Left kidney (tissue), 8 donors: ENCODE data around the gene ZBTB8OS. TPM values are rescaled to one million over a fixed set of nuclear protein-coding genes. Genes with fewer than 3 reads are reported as not detected.
A peak's percentile ranks its signal among the peaks of the same experiment; 100 is the strongest.
"Not testable (repeated sequence)": the region's sequence is repeated elsewhere in the genome, so short reads cannot be mapped to it uniquely, and the experiment has no call there.

Experiments
- DNase-seq: peaks from one replicate; pipeline ENCODE4 v3.0.0-alpha.2; 2013
- long read RNA-seq, 8 donors: transcript quantifications; one replicate each; lab custom pipeline, GENCODE V29; 2026
- polyA plus RNA-seq: library from polyadenylated mRNA; unstranded; fragments of 120-200 nt; gene quantifications from one replicate; pipeline ENCODE4 v1.2.1, GENCODE V29; 2013; ENCODE audit not compliant: insufficient read length

ZBTB8OS gene
- polyA plus RNA-seq = 47.5 TPM
- long read RNA-seq, donor 1, partial matches to known transcripts = 0 of 8 reads
- long read RNA-seq, donor 1, other reads (novel, unspliced or antisense) = 0 of 8 reads
- long read RNA-seq, donor 2, partial matches to known transcripts = 345 of 351 reads
- long read RNA-seq, donor 2, other reads (novel, unspliced or antisense) = 0 of 351 reads
- long read RNA-seq, donor 3, partial matches to known transcripts = 11 of 23 reads
- long read RNA-seq, donor 3, other reads (novel, unspliced or antisense) = 0 of 23 reads
- long read RNA-seq, donor 4, partial matches to known transcripts = 0 of 2 reads
- long read RNA-seq, donor 4, other reads (novel, unspliced or antisense) = 0 of 2 reads
- long read RNA-seq, donor 5, transcript ZBTB8OS-208 (7 exons, 1,601 nt) = major isoform, 13 of 485 reads
- long read RNA-seq, donor 5, partial matches to known transcripts = 453 of 485 reads
- long read RNA-seq, donor 5, other reads (novel, unspliced or antisense) = 14 of 485 reads
- long read RNA-seq, donor 6, transcript ZBTB8OS-208 (7 exons, 1,601 nt) = major isoform, 7 of 159 reads
- long read RNA-seq, donor 6, partial matches to known transcripts = 144 of 159 reads
- long read RNA-seq, donor 6, other reads (novel, unspliced or antisense) = 0 of 159 reads
- long read RNA-seq, donor 7, transcript ZBTB8OS-204 (6 exons, 514 nt) = major isoform, 5 of 204 reads
- long read RNA-seq, donor 7, transcript ZBTB8OS-208 (7 exons, 1,601 nt) = major isoform, 5 of 204 reads
- long read RNA-seq, donor 7, partial matches to known transcripts = 65 of 204 reads
- long read RNA-seq, donor 7, other reads (novel, unspliced or antisense) = 125 of 204 reads
- long read RNA-seq, donor 8, partial matches to known transcripts = 0 of 7 reads
- long read RNA-seq, donor 8, other reads (novel, unspliced or antisense) = 0 of 7 reads

DNA sequence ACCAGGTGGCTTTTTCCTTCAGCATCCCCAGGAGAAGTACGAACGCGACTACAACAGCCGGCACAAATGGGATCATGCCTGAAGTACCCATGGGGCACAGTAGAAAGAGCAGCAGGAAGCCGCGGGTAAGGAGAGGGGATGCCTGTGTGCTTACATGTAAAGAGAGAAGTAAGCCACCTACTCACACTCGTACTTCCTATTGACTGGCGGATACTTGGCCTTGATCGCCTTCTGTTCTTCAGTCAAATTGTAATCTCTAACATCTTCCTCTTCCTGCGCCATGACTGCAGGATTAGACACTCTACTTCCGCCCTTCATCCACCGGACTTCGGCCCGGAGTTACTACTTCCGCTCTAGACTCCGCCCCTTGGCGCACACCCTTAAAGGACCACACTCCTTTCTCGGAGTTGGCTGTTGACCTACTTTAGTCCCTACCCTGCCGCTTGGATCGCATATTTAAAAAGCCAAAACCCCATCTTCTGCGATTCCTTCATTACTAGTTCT, at the start of gene ZBTB8OS:
Gene ZBTB8OS, minus strand, starts transcription at position 303 of the 504 bp plus-strand sequence. Its CDS starts 21 bp downstream, at position 282.
- DNase-seq = peak; percentile 92

GRCh38 chr1:32696996-32697395, 46.6 kb upstream of the ZBTB8OS start:
- DNase-seq = not testable (repeated sequence)

DNA sequence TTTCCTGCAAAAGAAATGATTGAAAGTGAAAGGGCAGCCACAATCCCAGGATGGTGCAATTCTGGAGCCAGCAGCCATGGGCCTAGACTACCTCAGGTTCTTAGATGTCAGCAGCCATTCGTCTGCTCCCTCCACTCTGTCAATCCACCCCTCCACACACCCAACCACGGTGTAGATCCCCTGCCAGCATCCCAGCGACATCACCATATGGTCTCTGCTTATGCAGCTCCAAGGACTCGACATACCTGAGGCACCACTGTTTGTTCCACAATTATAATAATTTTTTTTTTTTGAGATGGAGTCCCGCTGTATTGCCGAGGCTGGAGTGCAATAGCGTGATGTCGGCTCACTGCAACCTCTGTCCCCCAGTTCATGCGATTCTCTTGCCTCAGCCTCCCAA, 45.7 kb upstream of the ZBTB8OS start:
- no peak for DNase-seq

- no peak for DNase-seq
These were observed 45.0 kb upstream of the ZBTB8OS start for GRCh38 chr1:32695098-32695904.

GRCh38 chr1:32693455-32694174, 43.3 kb upstream of the ZBTB8OS start:
- DNase-seq = no peak

DNA sequence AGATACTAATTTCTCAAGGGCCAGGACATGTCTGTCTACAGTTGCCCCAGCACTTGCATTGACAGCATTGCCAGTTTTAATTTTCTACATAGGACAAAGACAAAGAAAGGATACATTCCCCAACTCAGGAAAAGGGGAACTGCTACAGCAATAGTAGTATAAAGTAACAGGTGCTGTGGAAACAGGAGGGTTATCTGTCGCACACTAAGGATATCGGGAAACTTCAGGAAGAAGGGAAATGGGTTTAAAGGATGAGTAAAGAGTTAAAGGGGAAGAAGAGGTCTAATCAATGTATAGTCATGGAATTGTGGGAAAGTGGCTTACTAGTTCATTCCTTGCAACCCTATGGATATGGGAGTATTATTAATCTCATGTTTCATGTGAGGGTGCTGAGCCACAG, 36.0 kb upstream of the ZBTB8OS start:
- no peak for DNase-seq

GRCh38 chr1:32685498-32685897, 35.1 kb upstream of the ZBTB8OS start:
- no peak for DNase-seq

GRCh38 chr1:32684167-32684811, 33.9 kb upstream of the ZBTB8OS start:
- DNase-seq = peak; percentile 41

DNA sequence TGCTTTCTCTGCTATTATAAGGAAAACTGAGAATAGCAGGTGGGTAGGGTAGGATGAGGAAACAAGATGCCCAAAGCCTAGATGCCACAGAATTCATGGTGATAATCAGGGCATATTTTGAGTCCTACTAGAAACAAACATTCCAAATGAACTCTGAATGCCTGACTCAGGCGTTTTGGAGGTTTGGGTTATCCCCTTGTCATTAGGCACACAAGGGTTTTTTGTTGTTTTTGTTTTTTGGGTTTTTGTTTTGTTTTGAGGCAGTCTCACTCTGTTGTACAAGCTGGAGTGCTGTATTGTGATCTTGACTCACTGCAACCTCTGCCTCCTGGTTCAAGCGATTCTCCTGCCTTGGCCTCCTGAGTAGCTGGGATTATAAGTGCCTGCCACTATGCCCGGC, 33.0 kb upstream of the ZBTB8OS start:
- DNase-seq = no peak

GRCh38 chr1:32681999-32682398, 31.6 kb upstream of the ZBTB8OS start:
- DNase-seq = no peak

DNA sequence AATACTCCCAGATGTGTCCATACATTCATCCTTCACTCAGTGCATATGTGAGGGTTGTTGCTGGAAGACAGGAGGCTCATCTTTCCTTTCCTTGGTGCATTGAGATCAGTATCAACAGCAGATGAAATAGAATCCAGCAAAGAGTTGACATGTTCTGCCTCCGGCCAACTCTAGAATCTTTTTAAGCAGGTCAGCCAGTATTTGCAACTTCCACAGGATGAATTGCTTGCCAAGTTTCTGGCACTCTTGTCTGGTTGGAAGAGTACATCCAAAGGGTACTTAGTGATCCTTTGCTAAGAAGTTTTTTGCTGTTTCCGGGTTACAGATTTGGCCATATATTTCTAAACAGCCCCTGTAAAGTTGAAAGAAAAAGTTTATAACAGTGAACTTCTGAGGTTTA, 31.2 kb upstream of the ZBTB8OS start:
- no peak for DNase-seq

DNA sequence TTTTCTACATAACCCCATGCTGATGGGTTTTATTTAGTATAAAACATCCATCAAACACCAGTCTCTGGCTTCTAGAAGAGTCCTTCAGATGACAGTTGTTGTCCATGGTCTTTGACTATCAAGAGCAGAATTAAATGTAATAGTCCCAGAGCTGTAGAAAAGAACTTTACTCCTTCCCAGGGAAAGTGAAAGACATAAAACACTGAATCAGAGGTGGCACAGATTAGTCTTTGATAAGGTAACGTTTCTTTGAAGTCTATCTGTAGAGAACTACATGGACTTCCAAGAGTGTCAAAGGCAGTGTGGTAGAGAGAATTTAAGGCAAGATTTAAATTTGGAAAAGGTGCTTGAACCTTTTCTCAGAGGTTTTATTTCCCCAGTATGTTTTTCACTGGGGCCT, 30.3 kb upstream of the ZBTB8OS start:
- no peak for DNase-seq

DNA sequence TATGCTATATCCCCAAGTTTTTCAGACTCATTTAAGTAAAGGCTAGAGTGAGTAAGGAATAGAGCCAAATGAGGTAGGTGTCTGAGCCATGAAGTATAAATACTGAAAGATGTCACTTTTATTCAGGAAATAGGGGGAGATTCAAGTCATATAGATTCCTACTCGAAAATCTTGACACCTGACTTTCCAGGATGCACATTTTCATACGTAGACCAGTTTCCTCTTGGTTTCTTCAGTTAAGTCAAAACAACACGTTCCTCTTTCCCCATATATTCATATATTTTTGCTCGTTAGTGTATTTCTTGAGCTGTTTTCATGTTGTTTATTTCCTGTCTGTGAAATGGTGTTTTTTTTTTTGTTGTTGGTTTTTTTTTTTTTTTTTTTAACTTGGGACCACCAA, 29.6 kb upstream of the ZBTB8OS start:
- DNase-seq = not testable (repeated sequence)

- no peak for DNase-seq
These were observed 26.6 kb upstream of the ZBTB8OS start for GRCh38 chr1:32676945-32677344.

GRCh38 chr1:32668716-32669115, 18.4 kb upstream of the ZBTB8OS start:
- DNase-seq = not testable (repeated sequence)

GRCh38 chr1:32666901-32667566, 16.7 kb upstream of the ZBTB8OS start:
- DNase-seq = no peak

GRCh38 chr1:32665915-32666314, 15.6 kb upstream of the ZBTB8OS start:
- DNase-seq = no peak

- no peak for DNase-seq
These were observed 9.2 kb upstream of the ZBTB8OS start for GRCh38 chr1:32659581-32659980.

DNA sequence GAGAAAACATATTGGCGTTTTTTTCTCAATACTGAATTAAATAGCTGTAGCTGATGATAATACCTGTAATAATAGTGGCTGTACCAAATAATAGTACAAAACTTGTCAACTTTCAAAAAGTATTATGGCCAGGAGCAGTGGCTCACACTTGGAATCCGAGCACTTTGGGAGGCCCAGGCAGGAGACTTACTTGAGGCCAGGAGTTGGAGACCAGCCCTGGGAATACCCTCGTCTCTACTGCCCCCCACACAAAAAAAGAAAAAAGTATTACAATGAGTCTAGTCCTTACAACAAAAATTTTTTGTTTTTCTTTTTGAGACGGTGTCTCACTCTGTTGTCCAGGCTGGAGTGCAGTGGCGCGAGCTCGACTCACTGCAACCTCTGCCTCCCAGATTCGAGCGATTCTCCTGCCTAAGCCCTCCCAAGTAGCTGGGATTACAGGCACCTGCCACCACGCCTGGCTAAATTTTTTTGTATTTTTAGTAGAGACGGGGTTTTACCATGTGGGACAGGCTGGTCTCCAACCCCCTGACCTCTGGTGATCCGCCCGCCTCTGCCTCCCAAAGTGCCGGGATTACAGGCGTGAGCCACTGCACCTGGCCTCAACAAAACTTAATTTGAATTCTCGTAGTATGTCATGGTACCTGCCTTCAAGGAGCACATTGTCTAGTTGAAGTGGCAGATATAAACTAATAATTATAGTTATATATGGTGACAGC, 2.1 kb upstream of the ZBTB8OS start:
- DNase-seq = no peak
